Colon (tissue), 2 donors: ENCODE measurements around the gene MARVELD2.
"Not testable (repeated sequence)": the region's sequence is repeated elsewhere in the genome, so short reads cannot be mapped to it uniquely, and the experiment has no call there.

Source experiments
- FAIRE-seq: peaks from 2 replicates; lab custom pipeline; 2012; peaks lifted over from hg19 to GRCh38; lab: Jason Lieb, UNC
- donor health status: control.
- donor health status: control.

MARVELD2 gene

GRCh38 chr5:69450116-69450515 lies 35.2 kb downstream of the MARVELD2 start:
- FAIRE-seq = no peak

GRCh38 chr5:69450527-69450926 lies 35.6 kb downstream of the MARVELD2 start:
- not testable (repeated sequence) for FAIRE-seq

GRCh38 chr5:69451941-69452647 lies 37.2 kb downstream of the MARVELD2 start:
- FAIRE-seq = peak; percentile 55

- not testable (repeated sequence) for FAIRE-seq
These were observed 38.6 kb downstream of the MARVELD2 start for GRCh38 chr5:69453487-69453886.

- no peak for FAIRE-seq
These were observed 39.7 kb downstream of the MARVELD2 start for GRCh38 chr5:69454460-69455249.

GRCh38 chr5:69455428-69455988 lies 40.6 kb downstream of the MARVELD2 start:
- not testable (repeated sequence) for FAIRE-seq

- no peak for FAIRE-seq
These were observed 47.3 kb downstream of the MARVELD2 start for GRCh38 chr5:69462170-69462569.

- FAIRE-seq = not testable (repeated sequence)
These were observed 51.5 kb downstream of the MARVELD2 start for GRCh38 chr5:69466375-69466774.

GRCh38 chr5:69467442-69468225 lies 52.7 kb downstream of the MARVELD2 start:
- FAIRE-seq = no peak

- FAIRE-seq = no peak
These were observed 53.7 kb downstream of the MARVELD2 start for GRCh38 chr5:69468631-69469030.

GRCh38 chr5:69471516-69471915 lies 56.6 kb downstream of the MARVELD2 start:
- not testable (repeated sequence) for FAIRE-seq

GRCh38 chr5:69472535-69473143 lies 57.7 kb downstream of the MARVELD2 start:
- not testable (repeated sequence) for FAIRE-seq

GRCh38 chr5:69477170-69477569 lies 62.3 kb downstream of the MARVELD2 start:
- no peak for FAIRE-seq

GRCh38 chr5:69478296-69478695 lies 63.4 kb downstream of the MARVELD2 start:
- not testable (repeated sequence) for FAIRE-seq

GRCh38 chr5:69484891-69485290 lies 70.0 kb downstream of the MARVELD2 start:
- FAIRE-seq = no peak

- no peak for FAIRE-seq
These were observed 70.6 kb downstream of the MARVELD2 start for GRCh38 chr5:69485471-69485870.

- no peak for FAIRE-seq
These were observed 74.3 kb downstream of the MARVELD2 start for GRCh38 chr5:69489246-69489645.

- FAIRE-seq = no peak
These were observed 76.1 kb downstream of the MARVELD2 start for GRCh38 chr5:69491027-69491426.

- no peak for FAIRE-seq
These were observed 77.0 kb downstream of the MARVELD2 start for GRCh38 chr5:69491838-69492390.

- no peak for FAIRE-seq
These were observed 77.5 kb downstream of the MARVELD2 start, which contains the start of gene OCLN for GRCh38 chr5:69492391-69492922. OCLN (plus strand) TSS chr5:69492790; CDS start chr5:69504245, 11,455 bp downstream.

- FAIRE-seq = no peak
These were observed 78.0 kb downstream of the MARVELD2 start for GRCh38 chr5:69492923-69493395.
